ENCODE results near the gene TMEM132A. TPM values are rescaled to one million over a fixed set of nuclear protein-coding genes. Genes with fewer than 3 reads are reported as not detected.

The TMEM132A gene
- total RNA-seq, 1 experiment from 2014 or later = 57.9 TPM

DNA sequence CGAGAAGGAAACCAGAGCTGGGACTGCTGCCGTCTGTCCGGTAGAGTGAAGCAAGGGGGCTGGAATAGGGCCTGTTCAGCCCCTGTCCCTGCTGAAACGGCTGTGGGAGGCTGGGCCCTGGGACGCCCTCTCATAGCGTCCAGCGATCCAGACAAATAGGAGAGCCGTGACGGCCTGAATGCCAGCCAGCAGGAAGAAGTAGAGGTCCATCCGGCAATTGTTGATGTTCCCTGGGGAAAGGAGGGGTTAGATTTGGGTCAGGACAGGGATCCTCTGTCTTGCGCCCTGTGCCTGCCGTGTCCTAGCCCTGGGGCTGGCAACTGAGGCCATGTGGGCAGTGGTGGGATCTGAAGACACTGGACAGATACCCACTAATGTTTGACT is 12.9 kb downstream of the TMEM132A start:
- DNase-seq (ENCODE audit: low read depth) = no peak

DNA sequence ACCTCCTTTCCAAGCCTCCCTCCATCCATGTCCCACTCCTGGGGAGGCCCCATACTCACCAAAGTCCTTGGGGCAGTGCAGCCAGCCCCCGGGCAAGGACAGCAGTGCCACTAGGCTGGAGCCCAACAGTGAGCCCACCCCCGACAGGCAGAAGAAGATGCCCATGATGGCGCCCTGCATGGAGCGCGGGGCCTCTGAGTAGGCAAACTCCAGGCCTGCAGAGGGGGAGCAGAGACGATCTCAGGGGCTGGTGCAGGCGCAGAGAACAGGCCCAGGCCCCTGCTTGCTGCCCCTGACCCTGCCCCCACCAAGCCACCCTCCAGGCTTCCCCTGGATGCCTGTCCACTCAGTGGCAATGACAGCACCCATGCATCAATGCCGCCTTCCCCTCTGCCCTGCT is 13.6 kb downstream of the TMEM132A start:
- DNase-seq (ENCODE audit: low read depth) = no peak

DNA sequence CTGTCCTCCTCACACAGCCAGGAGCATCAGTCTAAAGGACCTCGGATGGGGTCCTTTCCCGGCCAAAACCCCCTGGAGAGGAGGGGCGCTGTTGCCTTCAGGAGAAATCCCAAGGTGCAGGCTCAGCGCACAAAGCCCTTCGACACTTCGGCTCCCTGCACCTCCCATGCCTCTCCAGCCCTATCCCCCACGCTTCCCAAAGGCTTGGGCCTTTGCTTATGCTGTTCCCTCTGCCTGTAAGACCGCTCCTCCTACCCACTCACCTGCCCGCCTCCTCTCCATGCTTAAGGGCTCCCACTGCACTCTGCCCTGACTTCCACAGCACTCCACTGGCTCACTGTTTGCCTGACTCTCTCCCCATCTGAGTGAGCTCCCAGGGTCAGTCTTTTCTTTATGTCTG is 14.2 kb downstream of the TMEM132A start:
- DNase-seq (ENCODE audit: low read depth) = no peak

DNA sequence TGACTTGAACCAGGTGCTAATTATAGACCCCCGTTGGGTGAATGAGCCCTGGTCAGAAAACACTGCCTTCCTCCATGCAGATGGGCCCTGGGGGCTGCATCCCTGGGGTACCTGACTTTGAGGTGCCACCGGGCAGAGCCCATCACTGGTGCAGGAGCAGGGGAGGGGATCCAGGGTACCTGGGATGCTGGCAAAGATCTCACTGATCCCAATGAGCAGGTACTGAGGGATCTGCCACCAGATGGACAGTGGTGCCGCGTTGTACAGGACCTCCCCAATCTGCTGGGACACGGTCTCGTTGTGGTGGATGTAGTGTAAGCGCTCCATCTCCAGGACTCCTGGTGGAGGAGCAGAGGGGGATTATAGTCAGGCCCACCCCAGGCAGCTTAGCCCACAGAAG is 15.0 kb downstream of the TMEM132A start:
- DNase-seq (ENCODE audit: low read depth) = no peak

DNA sequence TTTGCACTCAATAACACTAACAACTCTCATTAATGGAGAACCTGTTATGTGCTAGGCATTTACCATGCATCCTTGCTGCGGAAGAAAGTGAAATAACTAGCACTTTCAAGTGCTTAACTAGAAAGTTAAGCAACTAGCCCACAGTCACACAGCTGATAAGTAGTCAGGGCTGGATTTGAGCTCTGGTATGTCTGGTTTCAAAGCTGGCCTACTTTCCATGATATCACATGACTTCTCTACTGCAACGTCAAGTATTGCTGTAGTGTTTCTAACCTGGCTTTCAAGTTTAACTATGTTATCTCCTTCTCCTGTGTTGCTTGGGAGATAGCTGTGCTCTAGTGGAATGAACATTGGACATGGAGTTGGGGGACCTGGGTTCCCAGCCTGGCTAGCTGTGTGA is 15.6 kb downstream of the TMEM132A start:
- no peak for DNase-seq (ENCODE audit: low read depth)

DNA sequence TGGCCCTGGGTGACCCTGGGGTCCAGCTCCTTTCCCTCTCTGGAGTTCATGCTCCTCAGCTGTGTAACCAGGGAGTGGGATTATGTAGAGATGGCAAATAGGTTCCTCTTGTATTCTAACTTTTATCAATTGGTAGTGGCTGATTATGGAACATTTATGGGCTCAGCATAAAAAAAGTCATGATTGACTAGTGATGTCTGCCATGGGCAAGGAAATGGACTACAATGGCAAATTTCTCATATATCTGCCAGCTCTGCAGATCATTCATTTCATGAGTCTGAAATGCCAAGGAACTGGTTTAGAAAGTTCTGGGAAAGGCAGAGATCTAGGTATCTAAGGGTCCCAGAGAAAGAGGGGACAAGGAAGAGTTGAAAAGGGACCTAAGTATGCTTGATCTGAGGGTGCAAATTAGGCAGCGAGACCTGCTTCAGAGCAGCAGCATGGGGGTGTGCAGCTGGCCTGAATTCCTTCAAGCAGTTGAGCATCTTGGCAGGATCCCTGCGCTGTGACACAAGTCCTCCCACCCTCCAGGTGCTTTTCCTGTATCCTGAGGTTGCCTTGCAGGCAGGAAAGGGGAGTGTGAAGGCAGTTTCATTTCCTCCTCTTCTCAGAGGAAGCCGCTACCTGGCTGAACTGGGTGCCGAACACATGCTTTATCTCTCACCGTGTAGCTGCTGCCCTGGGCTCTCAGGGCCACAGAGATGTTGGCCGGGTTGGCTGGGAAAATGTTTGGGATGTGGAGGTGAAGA is 17.3 kb downstream of the TMEM132A start:
- no peak for DNase-seq (ENCODE audit: low read depth)

DNA sequence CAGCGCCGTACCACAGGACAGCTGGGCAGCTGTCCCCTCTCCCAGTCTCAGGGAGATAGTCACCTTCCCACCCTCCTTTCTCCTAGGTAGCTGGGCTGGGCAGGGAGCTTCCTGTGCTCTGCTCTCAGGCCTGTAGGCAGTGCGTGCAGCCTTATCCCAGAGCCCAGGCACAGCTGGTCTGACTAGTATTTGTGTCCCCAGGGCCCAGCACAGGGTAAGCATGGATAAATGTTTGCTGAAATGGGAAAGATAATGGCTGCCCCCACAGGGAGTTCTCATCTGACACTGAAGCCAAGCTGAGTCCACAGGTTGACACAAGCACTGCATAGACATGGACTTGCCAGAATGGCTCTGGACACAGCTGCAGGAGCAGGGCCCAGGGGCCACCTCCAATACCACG is 18.0 kb downstream of the TMEM132A start:
- no peak for DNase-seq (ENCODE audit: low read depth)

DNA sequence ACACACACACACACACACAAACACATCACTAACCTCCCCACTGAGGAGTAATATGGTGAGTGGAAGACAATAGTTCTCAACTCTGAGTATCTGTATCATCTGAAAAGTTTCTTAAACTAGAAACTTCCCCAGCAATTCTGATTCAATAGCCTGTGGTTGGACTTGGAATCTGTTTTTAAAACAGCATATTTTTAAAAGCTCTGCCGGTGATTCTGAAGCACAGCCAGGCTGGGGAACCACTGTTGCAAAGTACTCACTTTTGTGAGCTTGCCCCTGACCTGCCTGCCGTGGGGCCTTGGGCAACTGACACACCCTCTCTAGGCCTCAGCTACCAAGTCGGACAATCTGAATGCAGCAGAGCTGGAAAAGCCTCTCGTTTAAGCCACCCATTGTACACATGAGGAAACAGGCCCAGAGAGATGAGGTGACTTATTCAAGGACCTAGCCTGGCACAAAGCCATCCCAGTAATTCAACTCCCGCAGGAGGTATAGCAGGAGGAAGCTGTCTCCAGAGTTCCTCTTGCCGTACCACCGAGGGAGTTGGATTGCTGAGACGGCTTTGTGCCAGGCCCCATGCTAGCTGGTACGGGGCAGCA is 18.8 kb downstream of the TMEM132A start:
- DNase-seq (ENCODE audit: low read depth) = no peak

DNA sequence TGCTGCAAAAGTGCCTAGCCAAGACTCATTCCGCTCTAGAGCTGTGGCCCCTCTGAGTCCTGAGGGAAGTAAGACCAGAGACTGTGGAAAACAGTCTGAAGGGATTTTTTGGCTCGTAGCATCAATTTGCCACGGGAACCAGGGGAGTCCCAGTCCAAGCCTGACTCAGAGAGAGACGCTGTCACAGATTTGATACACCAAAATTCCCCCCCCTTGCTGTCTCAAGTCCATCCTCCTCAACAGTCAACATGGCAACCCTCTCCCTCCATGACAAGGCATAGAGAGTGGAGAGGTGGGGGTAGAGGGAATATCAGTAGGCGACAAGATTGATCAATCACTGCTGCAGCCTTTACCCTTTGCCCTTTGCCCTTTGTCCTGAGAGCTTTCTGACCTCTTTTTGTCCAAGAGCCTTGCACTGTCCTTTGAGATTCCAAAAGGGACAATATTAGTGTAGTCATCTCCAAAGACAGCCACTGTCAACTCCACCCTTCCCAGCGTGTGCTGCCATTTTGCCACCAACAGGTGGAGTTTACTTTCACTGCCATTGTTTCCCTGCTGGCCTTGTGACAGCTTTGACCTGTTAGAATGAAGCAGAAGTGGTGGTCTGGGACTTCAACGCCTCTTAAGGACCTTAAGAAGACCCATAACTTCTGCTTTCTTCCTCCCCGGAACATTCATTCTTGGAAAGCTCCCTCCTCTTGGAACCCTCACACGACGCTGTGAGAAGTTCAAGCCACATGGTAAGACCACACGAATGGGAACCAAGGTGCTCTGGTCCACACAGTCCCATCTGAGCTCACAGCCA is 20.4 kb downstream of the TMEM132A start:
- DNase-seq (ENCODE audit: low read depth) = no peak

DNA sequence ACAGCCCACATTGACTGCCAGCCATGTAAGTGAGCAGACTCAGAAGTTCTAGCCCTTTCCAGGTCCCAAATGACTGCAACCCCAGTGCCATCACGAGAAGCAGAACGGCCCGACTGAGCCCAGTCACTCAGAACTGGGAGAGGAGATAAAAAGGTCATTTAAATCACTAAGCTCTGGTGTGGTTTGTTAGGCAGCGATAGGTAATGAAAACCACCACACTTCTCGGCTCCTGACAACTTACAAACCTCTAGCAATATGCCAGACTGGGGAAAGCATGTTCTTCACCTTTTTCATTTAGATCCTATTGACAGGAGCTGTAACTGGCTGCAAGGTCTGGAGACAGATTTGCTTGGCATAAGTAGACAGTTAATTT is 21.0 kb downstream of the TMEM132A start:
- no peak for DNase-seq (ENCODE audit: low read depth)

DNA sequence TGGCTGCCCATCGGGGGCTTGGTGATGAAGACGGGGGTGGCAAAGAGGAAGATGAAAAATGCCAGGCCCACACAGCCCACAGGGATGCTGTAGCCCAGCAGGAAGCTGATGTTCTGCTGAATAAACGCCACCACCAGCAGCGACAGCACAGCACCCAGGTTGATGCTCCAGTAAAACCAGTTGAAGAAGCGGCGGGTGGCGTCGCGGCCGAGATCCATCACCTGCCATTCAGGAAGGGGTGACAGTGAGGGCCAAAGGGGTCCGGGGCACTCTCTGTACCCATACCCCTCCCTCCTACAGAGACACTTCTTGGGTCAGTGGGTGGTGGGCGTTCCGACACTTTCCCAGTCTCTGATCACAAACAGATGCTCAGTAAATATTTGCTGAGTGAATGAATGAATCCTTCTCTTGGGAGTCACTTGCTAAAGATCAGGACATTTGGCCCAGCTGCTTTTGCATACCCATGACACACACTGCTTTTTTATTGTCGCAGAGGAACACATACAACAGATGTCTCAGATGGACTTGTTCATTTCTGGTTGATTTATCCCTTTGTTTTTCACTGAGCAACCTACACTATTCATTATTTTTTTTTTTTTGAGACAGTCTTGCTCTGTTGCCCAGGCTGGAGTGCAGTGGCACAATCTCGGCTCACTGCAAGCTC is 22.5 kb downstream of the TMEM132A start:
- no peak for DNase-seq (ENCODE audit: low read depth)

DNA sequence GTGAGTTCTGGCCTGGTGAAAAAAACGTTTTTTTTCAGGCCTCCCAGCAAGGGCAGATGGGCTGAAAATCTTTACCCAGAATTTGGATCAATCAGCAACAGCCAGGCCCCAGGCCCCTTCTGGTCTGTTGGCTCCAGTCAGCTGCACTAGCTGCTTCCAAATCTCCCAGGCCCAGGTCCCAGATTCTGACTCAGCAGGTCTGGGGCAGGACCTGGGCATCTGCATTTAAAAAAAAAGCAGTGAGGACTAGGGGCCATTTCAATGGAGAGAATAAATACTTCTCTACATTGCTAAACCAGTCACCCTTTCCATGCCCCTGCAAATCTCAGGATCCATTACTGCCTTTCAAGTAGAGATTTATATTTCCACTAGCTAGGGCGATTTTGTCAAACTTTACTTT is 23.4 kb downstream of the TMEM132A start:
- no peak for DNase-seq (ENCODE audit: low read depth)

DNA sequence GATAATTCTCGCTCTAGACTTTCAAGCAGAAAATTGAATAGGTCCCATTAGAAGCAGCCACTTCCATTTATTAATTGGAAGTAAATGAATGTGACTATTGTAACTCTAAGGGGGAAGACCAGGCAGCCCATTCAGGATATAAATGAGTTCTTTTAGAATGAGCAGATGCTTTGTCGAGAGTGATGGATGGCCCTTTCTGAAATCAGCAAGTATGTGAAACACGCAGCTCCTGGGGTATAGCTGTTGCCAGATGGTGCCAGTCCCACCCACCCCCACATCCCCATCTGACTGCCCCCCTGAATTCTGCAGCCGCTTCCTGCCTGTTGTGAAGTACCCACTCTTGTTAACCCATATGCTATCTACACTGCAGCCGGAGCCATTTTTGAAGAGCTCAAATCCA is 24.0 kb downstream of the TMEM132A start:
- no peak for DNase-seq (ENCODE audit: low read depth)

DNA sequence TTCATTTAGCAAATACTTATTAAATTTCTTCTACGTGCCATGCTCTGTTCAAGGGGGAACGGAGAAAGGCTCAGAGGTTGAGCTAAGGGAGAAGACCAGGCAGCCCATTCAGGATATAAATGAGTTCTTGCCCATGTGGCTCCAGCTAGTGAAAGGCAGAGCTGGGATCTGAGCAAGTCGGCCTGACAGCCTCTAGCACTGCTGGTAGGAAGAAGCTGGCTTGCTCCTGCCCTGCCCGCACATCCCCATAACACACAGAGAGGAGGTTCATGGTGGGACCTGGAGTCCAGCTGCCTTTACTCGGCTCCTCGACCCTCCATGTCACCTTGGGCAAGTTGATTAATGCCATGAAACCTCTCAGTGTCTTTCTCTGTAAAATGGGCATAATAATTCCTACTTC is 25.8 kb downstream of the TMEM132A start:
- no peak for DNase-seq (ENCODE audit: low read depth)

DNA sequence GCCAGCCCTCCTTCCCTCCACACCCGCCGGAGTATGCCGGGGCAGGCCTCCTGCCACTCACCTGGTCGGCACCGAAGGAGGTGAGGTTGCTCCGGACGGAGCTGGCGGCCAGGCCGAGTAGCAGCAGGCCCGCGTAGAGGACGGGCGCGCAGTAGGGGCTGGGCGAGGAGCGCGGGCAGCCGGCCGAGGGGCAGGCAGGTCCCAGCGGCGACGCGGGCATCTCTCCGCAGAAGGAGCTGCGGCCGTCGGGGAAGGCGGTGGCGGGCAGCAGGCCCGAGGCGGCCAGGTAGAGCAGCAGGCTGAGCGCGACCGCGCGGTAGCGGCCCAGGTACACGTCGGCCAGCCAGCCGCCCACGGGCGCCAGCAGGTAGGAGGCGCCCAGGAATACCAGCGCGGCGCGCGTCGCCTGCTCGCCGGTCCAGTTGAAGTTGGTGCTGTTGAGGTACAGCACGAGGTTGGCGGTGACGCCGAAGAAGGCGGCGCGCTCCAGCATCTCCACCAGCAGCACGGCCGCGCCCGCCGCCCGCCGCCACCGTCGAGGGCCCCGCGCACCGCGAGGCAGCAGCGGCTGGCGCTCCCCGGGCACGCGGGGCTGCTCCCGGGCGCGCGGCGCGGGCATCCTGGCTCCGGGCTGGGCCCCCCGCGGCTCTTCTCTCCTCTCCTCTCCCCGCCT is 26.8 kb downstream of the TMEM132A start:
- no peak for DNase-seq (ENCODE audit: low read depth)

DNA sequence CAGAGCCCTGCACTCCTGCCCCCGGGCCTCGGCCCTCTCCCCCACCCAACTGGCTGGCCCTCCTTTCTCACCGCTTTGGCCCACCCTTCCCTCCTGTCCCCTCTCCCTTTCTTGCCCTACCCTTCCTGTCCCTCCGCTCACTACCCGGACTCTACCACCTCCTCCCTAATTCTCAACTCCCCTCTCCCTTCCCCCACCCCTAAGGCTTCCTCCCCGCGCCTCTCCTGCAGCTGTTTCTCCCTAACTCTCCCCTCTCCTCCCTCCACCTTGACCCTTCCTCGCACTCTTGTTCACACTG is 27.3 kb downstream of the TMEM132A start:
- no peak for DNase-seq (ENCODE audit: low read depth)

DNA sequence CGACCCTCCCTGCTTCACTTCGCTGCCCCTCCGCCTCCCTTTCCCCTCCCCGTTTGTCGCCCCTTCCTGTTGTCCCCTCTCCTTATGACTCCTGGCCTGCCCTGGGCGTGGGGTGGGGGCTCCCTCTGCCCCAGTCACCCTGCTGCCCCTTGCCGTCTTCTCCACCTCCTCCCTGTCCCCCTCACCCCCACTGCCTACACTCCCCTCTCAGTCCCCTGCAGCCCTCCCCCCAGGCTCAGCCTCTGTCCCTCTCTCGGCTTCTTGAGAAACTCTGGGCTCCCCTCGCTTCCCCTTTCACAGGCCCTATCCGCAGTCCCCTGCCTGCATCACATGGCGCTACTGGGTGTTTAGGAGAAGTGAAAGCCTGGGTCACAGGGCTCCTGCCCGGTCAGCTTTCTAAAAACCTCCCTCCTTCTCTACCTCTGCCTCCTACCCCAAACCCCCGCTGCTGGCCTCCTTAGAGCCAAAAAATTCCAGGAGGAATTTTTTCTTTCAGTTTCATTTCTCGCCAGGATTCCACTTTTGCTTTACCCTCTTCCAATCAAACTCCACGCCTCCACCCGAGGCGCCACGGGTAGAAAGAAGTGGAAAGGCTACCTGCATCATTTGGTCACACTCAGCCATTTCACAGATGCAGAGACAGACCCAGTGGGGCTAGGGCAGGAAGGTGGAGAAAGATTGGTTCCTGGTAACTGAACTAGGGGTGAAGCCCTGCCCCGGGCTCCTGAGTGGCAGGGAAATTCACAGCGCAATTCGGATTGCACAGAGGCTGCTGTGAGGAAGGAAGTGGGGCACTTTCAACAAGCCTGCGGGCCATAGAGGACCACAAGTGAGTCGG is 27.9 kb downstream of the TMEM132A start, which contains the start of gene SLC15A3:
SLC15A3 (minus strand) TSS at position 273 of the 838 bp plus-strand sequence. CDS start 625 bp downstream, outside the sequence.
- DNase-seq (ENCODE audit: low read depth) = peak; percentile 70

DNA sequence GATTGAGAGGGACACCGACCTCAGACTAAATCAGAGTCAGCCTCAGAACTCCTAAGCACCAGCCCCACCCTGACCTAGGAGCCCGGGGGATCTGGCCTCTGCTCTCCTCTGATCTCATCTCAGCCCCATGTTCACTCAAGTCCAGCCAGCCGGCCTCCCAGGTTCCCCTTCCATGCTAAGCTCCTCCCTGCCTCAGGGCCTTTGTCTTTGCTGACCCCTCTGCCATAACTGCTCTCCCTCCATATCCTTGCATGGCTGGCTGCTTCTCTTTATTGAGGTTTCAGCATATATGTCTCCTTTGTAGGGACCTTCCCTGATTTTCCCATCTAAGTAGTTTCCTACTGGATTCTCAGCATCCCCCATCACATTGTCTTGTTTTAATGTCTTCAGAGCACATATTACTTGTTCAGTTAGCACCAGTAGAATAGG is 28.5 kb downstream of the TMEM132A start:
- DNase-seq (ENCODE audit: low read depth) = no peak

DNA sequence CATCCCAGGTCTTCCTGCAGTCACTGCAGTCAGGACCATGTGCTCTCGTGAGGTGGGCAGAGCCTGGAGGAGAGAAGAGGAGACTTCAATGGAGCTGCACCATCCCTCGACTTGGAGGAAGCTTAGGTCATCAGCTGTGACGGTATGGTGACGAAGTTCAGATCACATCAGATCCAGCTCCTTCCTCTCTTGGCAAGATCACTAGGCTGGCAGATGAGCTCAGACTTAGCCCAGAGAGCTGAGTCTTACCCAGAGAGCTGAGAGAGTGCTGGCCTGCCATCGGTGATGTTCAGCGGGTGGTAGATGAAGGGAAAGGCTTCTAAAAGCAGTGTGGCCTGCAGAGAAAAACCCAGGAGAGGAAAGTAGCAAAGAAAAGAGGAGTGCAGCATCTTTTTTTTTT is 29.5 kb downstream of the TMEM132A start:
- DNase-seq (ENCODE audit: low read depth) = peak; percentile 56

DNA sequence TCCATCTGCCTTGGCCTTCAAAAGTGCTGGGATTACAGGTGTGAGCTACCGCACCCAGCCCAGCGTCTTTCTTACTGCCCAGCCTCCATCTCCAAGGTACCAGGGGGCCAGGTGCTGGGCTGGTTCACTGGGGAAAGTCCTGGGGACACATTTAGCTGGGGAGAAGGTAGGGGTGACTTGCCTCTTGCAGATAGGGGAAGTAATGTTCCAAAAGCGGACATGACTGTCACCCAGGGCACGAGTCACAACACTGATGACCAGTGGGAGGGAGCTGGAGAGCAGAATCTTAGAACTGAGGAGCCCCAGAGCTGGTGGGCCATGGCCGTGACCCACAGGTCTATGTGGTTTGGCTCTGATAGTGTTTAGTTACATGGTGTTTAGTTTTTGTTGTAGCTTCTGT is 30.2 kb downstream of the TMEM132A start:
- DNase-seq (ENCODE audit: low read depth) = no peak

DNA sequence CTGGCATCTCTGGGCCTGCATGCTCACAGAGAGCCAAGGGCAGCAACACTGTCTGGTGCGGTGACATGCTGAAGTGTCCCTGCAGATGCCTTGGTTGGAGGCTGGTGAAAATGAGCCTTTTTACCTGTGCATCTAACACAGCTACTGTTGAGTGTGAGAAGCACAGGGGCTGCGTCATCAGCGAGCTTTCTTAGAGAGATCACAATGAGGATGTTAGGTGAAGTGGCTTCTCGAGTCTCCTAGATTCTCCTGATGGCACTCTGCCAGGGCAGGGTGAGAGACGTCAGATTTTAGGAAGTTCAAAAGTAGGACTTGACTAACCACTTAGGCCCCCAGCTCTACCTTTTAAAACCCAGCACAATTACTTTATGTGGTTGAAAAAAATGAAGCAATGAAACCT is 31.3 kb downstream of the TMEM132A start:
- DNase-seq (ENCODE audit: low read depth) = no peak
